Peyer's patch (tissue), 4 donors: ENCODE results near the gene SIGLEC9.

Experiments
- CTCF ChIP-seq, 6 experiments: fragments of 450-650 bp in 4 of 6; fragments of 200-600 bp in 2 of 6; sonication (generic) in 1 of 6; IDR thresholded peaks; one replicate each; pipeline ENCODE4 v1.5.1; 2017 to 2019; ENCODE audit warnings: antibody characterized with exemption in 6 of 6, mild to moderate bottlenecking in 3 of 6, moderate library complexity in 1 of 6
- POLR2A ChIP-seq, 2 donors: fragments of 450-650 bp; IDR thresholded peaks; one replicate each; pipeline ENCODE4 v1.5.1; 2017; ENCODE audit warnings: antibody characterized with exemption in 2 of 2, mild to moderate bottlenecking in 2 of 2, moderate library complexity in 2 of 2

- TF ChIP-seq CTCF (IDR thresholded peaks at IDR 0.05) (no peak), POLR2A (IDR thresholded peaks at IDR 0.05) (no peak)
Observed at GRCh38 chr19:51179256-51179655, 54.5 kb downstream of the SIGLEC9 start.
